ENCODE data around the gene ZNF213. TPM values are rescaled to one million over a fixed set of nuclear protein-coding genes. Genes with fewer than 3 reads are reported as not detected.
A peak's percentile ranks its signal among the peaks of the same experiment; 100 is the strongest.

ZNF213 gene
- total RNA-seq, 1 donor from 2014 or later = 2.7 TPM

GRCh38 chr16:3101018-3101840 is 33.6 kb upstream of the ZNF213 start:
- no peak for DNase-seq (ENCODE audit: low spot score)
- no peak for ATAC-seq

DNA sequence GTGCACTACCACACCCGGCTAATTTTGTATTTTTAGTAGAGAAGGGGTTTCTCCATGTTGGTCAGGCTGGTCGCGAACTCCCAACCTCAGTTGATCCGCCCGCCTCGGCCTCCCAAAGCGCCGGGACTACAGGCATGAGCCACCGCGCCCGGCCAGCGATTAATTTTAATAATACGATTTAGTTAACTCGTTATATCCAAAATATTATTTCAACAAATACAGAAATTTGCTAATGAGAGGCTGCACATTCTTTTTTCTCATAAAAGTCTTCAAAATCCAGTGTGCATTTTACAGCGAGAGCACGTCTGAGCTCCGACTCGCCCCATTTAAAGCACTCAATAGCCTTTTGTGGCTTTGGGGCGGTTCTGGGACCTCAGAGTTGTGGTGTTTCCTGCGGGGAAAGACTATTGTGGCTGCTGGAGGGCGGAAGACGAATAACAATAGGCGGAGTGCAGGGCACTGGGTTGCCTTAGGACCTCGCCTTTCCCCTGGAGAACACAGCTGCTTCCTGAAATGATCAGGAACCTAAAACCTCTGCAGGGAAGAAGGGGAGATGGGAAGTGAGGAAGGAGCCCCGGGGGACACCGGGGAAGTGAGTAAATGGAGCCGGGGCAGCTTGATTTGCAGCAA is 32.9 kb upstream of the ZNF213 start:
- no peak for DNase-seq (ENCODE audit: low spot score)
- no peak for ATAC-seq

- peak; percentile 93 for DNase-seq (ENCODE audit: low spot score)
- peak; percentile 99 for ATAC-seq
Observed at GRCh38 chr16:3106205-3106928, 28.5 kb upstream of the ZNF213 start.

GRCh38 chr16:3112058-3112880 is 22.6 kb upstream of the ZNF213 start, which contains the start of gene ZNF205:
ZNF205 (plus strand) TSS chr16:3112586; CDS start chr16:3113431, 845 bp downstream.
- peak; percentile 99 for ATAC-seq

GRCh38 chr16:3112881-3113574 is 21.8 kb upstream of the ZNF213 start:
- no peak for DNase-seq (ENCODE audit: low spot score)
- peak; percentile 7 for ATAC-seq

More at GRCh38 chr16:3112058-3112880, 22.6 kb upstream of the ZNF213 start, which contains the start of gene ZNF205:
- DNase-seq (ENCODE audit: low spot score) = peak; percentile 79

- no peak for ATAC-seq
- DNase-seq (ENCODE audit: low spot score) = no peak
Observed at GRCh38 chr16:3113765-3114479, 20.9 kb upstream of the ZNF213 start.

DNA sequence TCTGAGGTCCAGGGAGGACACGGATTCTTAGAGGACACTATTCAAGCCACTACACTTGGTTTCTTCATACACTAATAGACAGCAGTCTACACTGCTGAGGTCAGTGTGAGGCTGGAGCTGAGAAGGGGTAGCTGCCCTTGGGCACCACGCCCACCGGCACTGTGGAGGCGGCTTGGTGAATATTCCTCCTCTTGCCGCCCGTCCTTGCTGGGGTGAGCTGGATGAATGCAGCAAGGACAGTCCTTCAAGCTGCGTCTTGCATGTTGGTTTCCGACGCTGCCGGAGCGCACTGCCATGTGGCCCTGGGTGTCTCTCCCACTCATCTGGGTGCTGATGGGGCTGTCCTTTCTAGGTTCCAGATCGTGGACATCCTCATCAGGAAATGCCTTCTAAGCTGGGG is 19.8 kb upstream of the ZNF213 start:
- DNase-seq (ENCODE audit: low spot score) (no peak), ATAC-seq (no peak)

GRCh38 chr16:3115561-3115960 is 19.3 kb upstream of the ZNF213 start:
- ATAC-seq = no peak
- no peak for DNase-seq (ENCODE audit: low spot score)

GRCh38 chr16:3118204-3118790 is 16.5 kb upstream of the ZNF213 start:
- no peak for ATAC-seq
- no peak for DNase-seq (ENCODE audit: low spot score)

- DNase-seq (ENCODE audit: low spot score) = no peak
Observed at GRCh38 chr16:3118846-3119245, 16.0 kb upstream of the ZNF213 start.

GRCh38 chr16:3119286-3119685 is 15.5 kb upstream of the ZNF213 start:
- no peak for DNase-seq (ENCODE audit: low spot score)
- ATAC-seq = no peak

More at GRCh38 chr16:3118846-3119245, 16.0 kb upstream of the ZNF213 start:
- no peak for ATAC-seq

- ATAC-seq = no peak
- DNase-seq (ENCODE audit: low spot score) = no peak
Observed at GRCh38 chr16:3119701-3120408, 15.0 kb upstream of the ZNF213 start.

GRCh38 chr16:3120435-3120834 is 14.4 kb upstream of the ZNF213 start:
- no peak for DNase-seq (ENCODE audit: low spot score)
- no peak for ATAC-seq

- DNase-seq (ENCODE audit: low spot score) = no peak
- ATAC-seq = no peak
Observed at GRCh38 chr16:3121851-3122467, 12.9 kb upstream of the ZNF213 start.

DNA sequence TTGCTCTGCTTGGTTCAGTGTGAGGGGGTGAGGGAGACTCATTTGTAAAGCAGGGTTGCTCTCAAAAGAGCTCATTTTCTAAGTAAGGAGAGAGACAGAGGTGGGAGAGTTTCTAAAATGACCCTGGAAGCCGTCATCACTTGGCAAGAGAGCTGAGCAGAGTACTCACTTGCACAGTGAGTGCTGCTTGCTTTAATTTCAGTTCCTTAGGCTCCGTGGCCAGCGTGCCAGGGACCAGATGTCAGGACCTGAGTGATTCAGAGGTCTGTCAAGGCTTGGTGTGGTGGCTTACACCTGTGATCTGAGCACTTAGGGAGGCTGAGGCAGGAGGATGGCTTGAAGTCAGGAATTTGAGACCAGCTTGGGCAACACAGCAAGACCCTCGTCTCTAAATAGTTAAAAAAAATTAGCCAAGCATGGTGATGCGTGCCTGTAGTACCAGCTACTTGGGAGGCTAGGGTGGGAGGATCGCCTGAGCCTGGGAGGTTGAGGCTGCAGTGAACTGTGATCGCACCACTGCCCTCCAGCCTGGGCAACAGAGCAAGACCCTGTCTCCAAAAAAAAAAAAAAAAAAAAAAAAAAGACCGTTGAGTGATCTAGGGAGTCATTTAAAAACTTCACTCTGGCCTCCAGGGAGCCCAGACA is 11.8 kb upstream of the ZNF213 start:
- ATAC-seq = no peak

GRCh38 chr16:3123986-3124886 is 10.6 kb upstream of the ZNF213 start:
- peak; percentile 96 for DNase-seq (ENCODE audit: low spot score)
- ATAC-seq = peak; percentile 97

More for the DNA sequence above, 11.8 kb upstream of the ZNF213 start:
- DNase-seq (ENCODE audit: low spot score) = no peak

Data from left lobe of liver (tissue), 2 donors.